Loucy (cell line): ENCODE measurements around the gene TUBGCP5.

Experiments
- CTCF ChIP-seq: fragments of 200-600 bp; sonication (generic); conservative IDR thresholded peaks from 2 replicates; pipeline ENCODE4 v1.5.1; 2014; ENCODE audit warnings: mild to moderate bottlenecking, antibody characterized with exemption, low read length
- EZH2phosphoT487 ChIP-seq: fragments of 200-600 bp; IDR thresholded peaks from 2 replicates; pipeline ENCODE4 v1.6.1; 2018; ENCODE audit warnings: antibody characterized with exemption, mild to moderate bottlenecking, moderate library complexity, borderline replicate concordance

- TF ChIP-seq CTCF (no peak), EZH2phosphoT487 (no peak)
These were observed 59.9 kb downstream of the TUBGCP5 start for GRCh38 chr15:22979238-22980188.
